GM12878 (cell line): ENCODE results near the gene TAF4. TPM values are rescaled to one million over a fixed set of nuclear protein-coding genes. Genes with fewer than 3 reads are reported as not detected.

Source experiments
- ATAC-seq: fragments of 200-7000 bp; cut with Tn5 transposase; 3 replicates; pipeline ENCODE4 v1.9.1; 2020; ENCODE audit warnings: mild to moderate bottlenecking, moderate library complexity
- BruUV-seq: library from RNA; stranded (reverse); fragments of 400-500 nt; replicated peaks from 2 replicates; lab custom pipeline; 2021; lab: Mats Ljungman, UMichigan
- CTCF ChIA-PET: fragments of 300-600 bp; sonication (Branson Sonifier 250); formaldehyde crosslinking; extraction: SDS; loops from one replicate; lab custom pipeline; 2021; ENCODE audit warnings: inconsistent platforms; lab: Yijun Ruan, JAX
- POLR2A ChIA-PET: fragments of 350-600 bp; formaldehyde crosslinking; extraction: SDS; loops from one replicate; lab custom pipeline; 2021; ENCODE audit warnings: inconsistent platforms; lab: Charles Lee
- RAD21 ChIA-PET: fragments of 300-600 bp; sonication (Branson Sonifier 250); formaldehyde crosslinking; loops from one replicate; lab custom pipeline; 2023; ENCODE audit warnings: antibody characterized with exemption; ENCODE audit not compliant: unreplicated experiment; lab: Charles Lee
- SMC1A ChIA-PET: fragments of 300-600 bp; sonication (Branson Sonifier 250); formaldehyde crosslinking; loops from one replicate; lab custom pipeline; 2023; ENCODE audit not compliant: unreplicated experiment, uncharacterized antibody; lab: Charles Lee
- DNase-seq: peaks from one replicate; pipeline ENCODE4 v3.0.0-alpha.2; 2011; ENCODE audit warnings: low read depth, low spot score
- FAIRE-seq: peaks from 3 replicates; lab custom pipeline; 2011; peaks lifted over from hg19 to GRCh38; lab: Jason Lieb, UNC
- H2AFZ ChIP-seq: 2 replicates; pipeline ENCODE4 v1.6.0; 2011; ENCODE audit warnings: low read depth, low read length, control low read depth; ENCODE audit not compliant: control insufficient read depth
- H3K27ac ChIP-seq: 2 replicates; pipeline ENCODE4 v1.5.1; 2011; ENCODE audit warnings: control low read depth; ENCODE audit not compliant: control insufficient read depth, insufficient read depth
- H3K27me3 ChIP-seq, 2 experiments: replicated peaks in 1 of 2; 2 replicates each; pipeline versions ENCODE4 v1.6.0 to v1.6.1; 2011; ENCODE audit warnings: low read length in 1 of 2; ENCODE audit not compliant: control insufficient read depth in 2 of 2, insufficient read depth in 2 of 2
- H3K36me3 ChIP-seq, 2 experiments: 2 replicates each; pipeline ENCODE4 v1.5.1; 2011; ENCODE audit warnings: low read length in 1 of 2; ENCODE audit not compliant: control insufficient read depth in 2 of 2, insufficient read depth in 2 of 2
- H3K4me1 ChIP-seq: 2 replicates; pipeline ENCODE4 v1.6.1; 2011; ENCODE audit warnings: mild to moderate bottlenecking, low read length, moderate library complexity, mixed read lengths; ENCODE audit not compliant: control insufficient read depth, insufficient read depth
- H3K4me2 ChIP-seq: 2 replicates; pipeline ENCODE4 v1.6.0; 2011; ENCODE audit warnings: control low read depth; ENCODE audit not compliant: control insufficient read depth, insufficient read depth
- H3K4me3 ChIP-seq: fragments of 200-600 bp; sonication (generic); 2 replicates; pipeline ENCODE4 v1.5.1; 2016
- H3K79me2 ChIP-seq: 2 replicates; pipeline ENCODE4 v1.6.0; 2011; ENCODE audit warnings: low read length; ENCODE audit not compliant: control insufficient read depth, insufficient read depth
- H3K9ac ChIP-seq: 2 replicates; pipeline ENCODE4 v1.8.0; 2011; ENCODE audit warnings: low read length, control low read depth, mixed read lengths; ENCODE audit not compliant: control insufficient read depth, insufficient read depth
- H3K9me3 ChIP-seq: replicated peaks from 3 replicates; pipeline ENCODE4 v1.5.1; 2011; ENCODE audit warnings: mild to moderate bottlenecking, low read length; ENCODE audit not compliant: control insufficient read depth, insufficient read depth
- H4K20me1 ChIP-seq: 2 replicates; pipeline ENCODE4 v1.6.0; 2011; ENCODE audit not compliant: control insufficient read depth, insufficient read depth
- BCLAF1 ChIP-seq: fragments of 450-650 bp; IDR thresholded peaks from 2 replicates; pipeline ENCODE4 v1.6.1; 2017; ENCODE audit warnings: antibody characterized with exemption, mild to moderate bottlenecking, moderate library complexity
- CHD2 ChIP-seq: IDR thresholded peaks from 2 replicates; pipeline ENCODE4 v1.6.1; 2011; ENCODE audit warnings: low read depth, low read length, improper control_type of control experiment, borderline replicate concordance
- IKZF2 ChIP-seq, 2 experiments: fragments of 450-650 bp; IDR thresholded peaks; 2 replicates each; pipeline ENCODE4 v1.6.1; 2017; ENCODE audit warnings: mild to moderate bottlenecking in 2 of 2, moderate library complexity in 2 of 2
- MEF2A ChIP-seq: IDR thresholded peaks from 2 replicates; pipeline ENCODE4 v1.6.1; 2011; ENCODE audit warnings: low read depth, mild to moderate bottlenecking, low read length, moderate library complexity; ENCODE audit not compliant: insufficient read depth
- NRF1 ChIP-seq: conservative IDR thresholded peaks from 2 replicates; pipeline ENCODE4 v1.6.1; 2011; ENCODE audit warnings: mild to moderate bottlenecking, low read depth, low read length, improper control_type of control experiment
- POU2F2 ChIP-seq: IDR thresholded peaks from 3 replicates; pipeline ENCODE4 v1.6.1; 2011; ENCODE audit warnings: low read depth, mild to moderate bottlenecking, low read length, borderline replicate concordance
- SIN3A ChIP-seq: IDR thresholded peaks from 2 replicates; pipeline ENCODE4 v1.6.1; 2012; ENCODE audit warnings: low read depth, low read length, improper control_type of control experiment
- SMAD5 ChIP-seq: IDR thresholded peaks from 2 replicates; pipeline ENCODE4 v1.6.1; 2016; ENCODE audit warnings: antibody characterized with exemption, low read depth
- ZNF592 ChIP-seq: fragments of 450-650 bp; IDR thresholded peaks from 2 replicates; pipeline ENCODE4 v1.6.1; 2017; ENCODE audit warnings: mild to moderate bottlenecking, moderate library complexity
- WGBS: methylation state at CpG from one replicate; pipeline ENCODE4 v1.1.6; 2016; ENCODE audit warnings: low lambda C conversion rate; ENCODE audit not compliant: insufficient replicate concordance, insufficient coverage; ENCODE audit errors: missing lambda C conversion rate; 5-methylcytosine and 5-hydroxymethylcytosine counted together
- in situ Hi-C: fragments of 300-500 bp; cut with MboI; formaldehyde crosslinking; loops from 9 replicates; pipeline ENCODE4 v1.14.3; 2018; ENCODE audit warnings: mixed read lengths
- intact Hi-C: fragments of 100-400 bp; cut with micrococcal nuclease; formaldehyde crosslinking; loops from one replicate; pipeline ENCODE4 v1.14.2; 2022; ENCODE audit not compliant: unreplicated experiment
- polyA plus RNA-seq, 11 experiments: library from polyadenylated mRNA; depleted of rRNA in 4 of 11; unstranded in 6 of 11; stranded (reverse) in 5 of 11; fragments of >200 nt; fragmentation: Nextera tagmentation in 4 of 11; fragmentation: Illumina TruSeq in 1 of 11; extraction: Ambion mirVana in 4 of 11; extraction: Trizol in 1 of 11; gene quantifications; 1 replicate in 1 of 11; 2 replicates in 10 of 11; pipeline versions ENCODE4 v1.2.1 to v1.2.3, GENCODE V29; 2011 to 2016; ENCODE audit warnings: inconsistent platforms in 2 of 11, missing spikeins in 2 of 11, low read depth in 1 of 11
- total RNA-seq, 4 experiments: library from RNA; depleted of rRNA in 3 of 4; stranded (reverse); fragments of >200 nt in 3 of 4; fragmentation: Illumina TruSeq in 1 of 4; extraction: Trizol in 1 of 4; gene quantifications; 2 replicates each; pipeline versions ENCODE4 v1.2.1 to v1.2.3, GENCODE V29; 2013 to 2021

TAF4 gene
- total and polyA plus RNA-seq, 10 of the 15 experiments (the other 5 are each of a cell fraction or from before 2014, with no cell fraction given) = 0.39 to 16.9 (median 3.4) TPM

- TF ChIP-seq ZNF592 (no peak), IKZF2 (IDR thresholded peaks at IDR 0.05) (no peak), BCLAF1 (no peak), POU2F2 (no peak), SMAD5 (no peak)
Measured at GRCh38 chr20:61978491-61978890, 87.2 kb downstream of the TAF4 start (continued).

- ChIA-PET SMC1A (no interaction called here), CTCF (no interaction called here), POLR2A (no interaction called here), RAD21 (no interaction called here)
- no peaks in the 10 kb centered on the region for H3K27me3 ChIP-seq
- intact Hi-C loops = no loop called here
- no peaks in the 10 kb centered on the region for H3K9me3 ChIP-seq
- no peaks in the 10 kb centered on the region for H3K79me2 ChIP-seq
- ATAC-seq (no peak), FAIRE-seq (no peak), DNase-seq (no peak)
- in situ Hi-C loops = no loop called here
- H3K4me2 ChIP-seq = no peak overlapping the region
- peaks cover 8 to 12% of the 10 kb centered on the region in 2 experiments for H3K36me3 ChIP-seq
- no peak overlapping the region for H2AFZ ChIP-seq
- H3K4me1 ChIP-seq = no peaks in the 10 kb centered on the region
- H3K27ac ChIP-seq = no peak overlapping the region
- BruUV-seq = no TSS peak
- H3K4me3 ChIP-seq = no peak overlapping the region
- no peaks in the 10 kb centered on the region for H4K20me1 ChIP-seq
- no peak for TF ChIP-seq MEF2A
- no peak for TF ChIP-seq CHD2
- TF ChIP-seq NRF1 = no peak
- no peak for TF ChIP-seq SIN3A
- 87% methylated on average over 7 of the region's 10 CpGs for WGBS
- H3K9ac ChIP-seq = no peak overlapping the region
Measured at GRCh38 chr20:61977419-61977786, 88.3 kb downstream of the TAF4 start.
